ENCODE measurements around the gene TUBB2A.
"Not testable (repeated sequence)": the region's sequence is repeated elsewhere in the genome, so short reads cannot be mapped to it uniquely, and the experiment has no call there.

The TUBB2A gene

DNA sequence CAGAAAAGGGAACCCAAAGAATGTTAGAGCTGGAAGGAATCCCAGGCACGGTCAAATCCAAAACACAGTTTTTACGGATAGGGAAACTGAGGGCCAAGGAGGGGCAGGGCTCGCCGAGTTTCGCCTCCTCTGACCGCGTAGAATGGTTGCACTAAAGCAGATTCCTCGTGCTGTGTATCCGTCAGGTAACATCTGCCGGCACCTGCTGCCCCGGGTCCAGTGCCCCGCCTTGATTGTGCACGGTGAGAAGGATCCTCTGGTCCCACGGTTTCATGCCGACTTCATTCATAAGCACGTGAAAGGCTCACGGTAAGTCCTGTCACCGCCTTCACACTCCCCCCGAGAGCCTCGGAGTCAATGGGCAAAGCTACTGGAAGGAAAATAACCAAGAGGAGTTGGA lies 17.1 kb downstream of the TUBB2A start:
- POLR2A ChIA-PET: interaction anchor here (0.9 to 1.0 kb wide), 2 partner anchors 22 to 91 kb away, joined by 3 read pairs; partner anchors contain the start of gene BPHL
- no peak for DNase-seq (ENCODE audit: extremely low spot score)
- TF ChIP-seq SUZ12 (IDR thresholded peaks at IDR 0.05): no peak
- no peak for TF ChIP-seq CTBP1 (IDR thresholded peaks at IDR 0.05; ENCODE audit: borderline replicate concordance)
- TF ChIP-seq ELF4 (IDR thresholded peaks at IDR 0.05): no peak
- no peak for TF ChIP-seq HDGF (IDR thresholded peaks at IDR 0.05; ENCODE audit: borderline replicate concordance)
- TF ChIP-seq ARNT (IDR thresholded peaks at IDR 0.05): no peak
- no peak for TF ChIP-seq LEF1 (IDR thresholded peaks at IDR 0.05; ENCODE audit: borderline replicate concordance)
- CTCF ChIA-PET: no interaction called here

GRCh38 chr6:3139090-3139903 lies 18.0 kb downstream of the TUBB2A start:
- no peak for DNase-seq (ENCODE audit: extremely low spot score)
- CTCF ChIA-PET: no interaction called here

GRCh38 chr6:3138341-3138740 lies 19.0 kb downstream of the TUBB2A start:
- DNase-seq (ENCODE audit: extremely low spot score): no peak
- TF ChIP-seq FOXM1 (IDR thresholded peaks at IDR 0.05; ENCODE audit: borderline replicate concordance): no peak
- POLR2A ChIA-PET: no interaction called here
- CTCF ChIA-PET: no interaction called here

More at GRCh38 chr6:3139090-3139903, 18.0 kb downstream of the TUBB2A start:
- POLR2A ChIA-PET: interaction anchor here (0.7 to 1.0 kb wide), 3 partner anchors 9 to 92 kb away, joined by 3 read pairs; partner anchors contain the start of gene BPHL
- TF ChIP-seq FOXK2 (IDR thresholded peaks at IDR 0.05) (no peak), FOXA1 (IDR thresholded peaks at IDR 0.05) (no peak), TARDBP (IDR thresholded peaks at IDR 0.05) (no peak), NFRKB (IDR thresholded peaks at IDR 0.05) (no peak), SP1 (IDR thresholded peaks at IDR 0.05) (no peak), CTBP1 (IDR thresholded peaks at IDR 0.05; ENCODE audit: borderline replicate concordance) (no peak), ELF4 (IDR thresholded peaks at IDR 0.05) (no peak)

- POLR2A ChIA-PET; CTCF ChIA-PET; DNase-seq (ENCODE audit: extremely low spot score): not testable (repeated sequence)
Measured at GRCh38 chr6:3137873-3138272, 19.5 kb downstream of the TUBB2A start.

DNA sequence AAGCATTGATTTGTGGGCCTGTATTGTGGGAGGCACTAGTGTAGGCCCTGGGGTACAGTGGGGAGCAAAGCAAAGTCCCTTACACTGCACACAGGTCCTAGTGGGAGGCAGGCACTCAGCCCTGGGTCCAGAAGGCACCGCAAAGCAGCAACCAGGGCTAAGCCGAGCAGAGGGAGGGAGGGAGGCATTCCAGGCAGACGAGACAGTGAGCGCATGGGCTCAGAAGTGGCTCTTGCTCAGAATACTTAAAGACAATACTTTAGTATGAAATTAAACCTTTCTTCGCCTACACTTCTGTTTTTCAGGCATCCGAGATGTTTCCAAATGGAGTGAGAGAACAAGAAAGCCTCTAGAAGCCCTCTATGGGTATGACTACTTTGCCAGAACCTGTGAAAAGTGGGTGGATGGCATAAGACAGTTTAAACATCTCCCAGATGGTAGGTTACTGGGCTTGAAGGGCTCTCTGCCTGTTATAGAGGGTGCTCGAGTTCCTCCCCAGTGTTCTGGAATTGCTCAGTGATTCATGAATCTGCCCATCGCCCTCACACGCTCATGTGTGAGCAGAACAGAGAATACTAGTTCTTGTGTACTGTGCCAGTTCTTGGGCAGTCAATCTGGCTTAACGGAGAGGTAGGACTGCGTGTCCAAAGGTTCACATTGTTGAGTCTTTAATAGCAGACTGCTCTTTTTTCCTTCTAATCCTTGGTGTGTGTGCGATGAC lies 20.1 kb downstream of the TUBB2A start:
- CTCF ChIA-PET: no interaction called here
- POLR2A ChIA-PET: no interaction called here

GRCh38 chr6:3136292-3137011 lies 20.9 kb downstream of the TUBB2A start:
- CTCF ChIA-PET: no interaction called here
- DNase-seq (ENCODE audit: extremely low spot score): no peak
- POLR2A ChIA-PET: no interaction called here
- no peak for TF ChIP-seq CTBP1 (IDR thresholded peaks at IDR 0.05; ENCODE audit: borderline replicate concordance)

More for the DNA sequence above, 20.1 kb downstream of the TUBB2A start:
- no peak for TF ChIP-seq LEF1 (IDR thresholded peaks at IDR 0.05; ENCODE audit: borderline replicate concordance)
- TF ChIP-seq BHLHE40 (IDR thresholded peaks at IDR 0.05; ENCODE audit: borderline replicate concordance): no peak
- no peak for TF ChIP-seq NFRKB (IDR thresholded peaks at IDR 0.05)
- no peak for TF ChIP-seq ARNT (IDR thresholded peaks at IDR 0.05)
- no peak for TF ChIP-seq TARDBP (IDR thresholded peaks at IDR 0.05)
- TF ChIP-seq FOXK2 (IDR thresholded peaks at IDR 0.05): no peak
- no peak for TF ChIP-seq SP1 (IDR thresholded peaks at IDR 0.05)
- no peak for TF ChIP-seq ELF4 (IDR thresholded peaks at IDR 0.05)
- TF ChIP-seq CTBP1 (IDR thresholded peaks at IDR 0.05; ENCODE audit: borderline replicate concordance): no peak
- TF ChIP-seq L3MBTL2 (conservative IDR thresholded peaks at IDR 0.05): no peak
- no peak for DNase-seq (ENCODE audit: extremely low spot score)

DNA sequence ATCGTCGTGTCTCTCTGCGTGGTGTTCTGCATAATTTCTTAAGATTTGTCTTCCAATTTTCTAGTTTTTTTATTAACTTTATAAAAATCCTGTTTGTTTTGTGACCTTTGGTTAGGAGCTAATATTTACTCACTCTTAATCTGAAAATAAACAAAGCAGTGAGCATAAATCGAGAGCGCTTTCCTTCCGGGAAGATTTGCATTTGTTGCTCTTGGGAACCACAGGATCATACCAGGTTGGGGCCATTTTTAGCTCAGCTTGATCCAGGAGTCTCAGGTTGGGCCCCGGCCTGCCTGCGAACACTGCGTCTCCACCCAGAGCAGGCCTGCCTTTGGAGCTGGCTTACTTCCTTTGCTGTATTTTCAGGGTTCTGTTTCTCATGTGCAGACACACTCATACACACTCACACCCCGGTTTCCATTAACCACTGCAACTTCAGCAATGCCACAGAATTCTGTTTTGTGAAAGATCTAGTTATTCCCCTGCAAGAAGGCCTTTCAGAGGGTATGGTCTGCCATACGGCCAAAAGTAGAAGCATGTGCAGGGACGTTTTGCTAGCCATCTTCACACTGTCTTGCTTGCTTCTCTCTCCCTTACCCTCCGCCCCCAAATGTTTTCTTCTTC lies 21.6 kb downstream of the TUBB2A start:
- POLR2A ChIA-PET: no interaction called here
- TF ChIP-seq SUZ12 (IDR thresholded peaks at IDR 0.05) (no peak), PKNOX1 (IDR thresholded peaks at IDR 0.05) (no peak), SP1 (IDR thresholded peaks at IDR 0.05) (no peak), ELF4 (IDR thresholded peaks at IDR 0.05) (no peak), CTBP1 (IDR thresholded peaks at IDR 0.05; ENCODE audit: borderline replicate concordance) (no peak), ZNF384 (IDR thresholded peaks at IDR 0.05) (no peak), FOXM1 (IDR thresholded peaks at IDR 0.05; ENCODE audit: borderline replicate concordance) (no peak), L3MBTL2 (conservative IDR thresholded peaks at IDR 0.05) (no peak), LEF1 (IDR thresholded peaks at IDR 0.05; ENCODE audit: borderline replicate concordance) (no peak), HDGF (IDR thresholded peaks at IDR 0.05; ENCODE audit: borderline replicate concordance) (no peak), BHLHE40 (IDR thresholded peaks at IDR 0.05; ENCODE audit: borderline replicate concordance) (no peak), NFRKB (IDR thresholded peaks at IDR 0.05) (no peak), FOXK2 (IDR thresholded peaks at IDR 0.05) (no peak), ARNT (IDR thresholded peaks at IDR 0.05) (no peak), FOXA1 (IDR thresholded peaks at IDR 0.05) (no peak), TARDBP (IDR thresholded peaks at IDR 0.05) (no peak)
- CTCF ChIA-PET: no interaction called here
- no peak for DNase-seq (ENCODE audit: extremely low spot score)

All from HEK293T (cell line).